PC-9 (cell line): ENCODE data around the gene PRRT1B.

Experiments
- CTCF ChIP-seq: fragments of 200-600 bp; sonication (generic); conservative IDR thresholded peaks from 2 replicates; pipeline ENCODE4 v1.6.1; 2017; ENCODE audit warnings: mixed run types, antibody characterized with exemption, mild to moderate bottlenecking, moderate library complexity
- EZH2 ChIP-seq: fragments of 200-600 bp; sonication (generic); IDR thresholded peaks from 2 replicates; pipeline ENCODE4 v1.8.0; 2017; ENCODE audit warnings: antibody characterized with exemption, low read depth

- no peak for TF ChIP-seq CTCF
- no peak for TF ChIP-seq EZH2
These were observed 51.9 kb downstream of the PRRT1B start for GRCh38 chr9:131597246-131597645.
